NT2/D1 (cell line): ENCODE data around the gene PRRC2C.

Experiments used
- SUZ12 ChIP-seq: IDR thresholded peaks from 2 replicates; pipeline ENCODE4 v1.6.1; 2011; ENCODE audit not compliant: insufficient read length, insufficient read depth; ENCODE audit errors: extremely low read depth
- YY1 ChIP-seq: IDR thresholded peaks from 2 replicates; pipeline ENCODE4 v1.6.1; 2011; ENCODE audit not compliant: insufficient read length, insufficient read depth
- ZNF274 ChIP-seq: IDR thresholded peaks from 2 replicates; pipeline ENCODE4 v1.6.1; 2011; ENCODE audit warnings: mild to moderate bottlenecking, low read depth, low read length

- no peak for TF ChIP-seq YY1
- TF ChIP-seq SUZ12: no peak
- TF ChIP-seq ZNF274: no peak
Observed at GRCh38 chr1:171566467-171566866, 81.1 kb downstream of the PRRC2C start.
